HK-2 (cell line): ENCODE measurements around the gene LDLRAD2.

ENCODE experiments used
- DNase-seq: peaks from one replicate; pipeline ENCODE4 v3.0.0-alpha.2; 2018; ENCODE audit not compliant: unreplicated experiment

Gene LDLRAD2

GRCh38 chr1:21842606-21843162 lies 30.6 kb downstream of the LDLRAD2 start:
- DNase-seq, result no peak

GRCh38 chr1:21843208-21843607 lies 31.1 kb downstream of the LDLRAD2 start:
- no peak for DNase-seq

GRCh38 chr1:21843996-21844395 lies 31.9 kb downstream of the LDLRAD2 start:
- DNase-seq, result no peak

- no peak for DNase-seq
Observed at GRCh38 chr1:21845646-21846641, 33.9 kb downstream of the LDLRAD2 start.

GRCh38 chr1:21847223-21848205 lies 35.4 kb downstream of the LDLRAD2 start:
- DNase-seq, result no peak

- DNase-seq, result no peak
Observed at GRCh38 chr1:21848524-21849174, 36.6 kb downstream of the LDLRAD2 start.

- DNase-seq, result no peak
Observed at GRCh38 chr1:21849909-21850576, 38.0 kb downstream of the LDLRAD2 start.

- DNase-seq, result no peak
Observed at GRCh38 chr1:21851430-21852250, 39.6 kb downstream of the LDLRAD2 start.

GRCh38 chr1:21852282-21853130 lies 40.4 kb downstream of the LDLRAD2 start:
- DNase-seq, result no peak

- no peak for DNase-seq
Observed at GRCh38 chr1:21853131-21853427, 41.0 kb downstream of the LDLRAD2 start.

- DNase-seq, result no peak
Observed at GRCh38 chr1:21854090-21854750, 42.2 kb downstream of the LDLRAD2 start.

- no peak for DNase-seq
Observed at GRCh38 chr1:21854751-21855131, 42.7 kb downstream of the LDLRAD2 start.

- no peak for DNase-seq
Observed at GRCh38 chr1:21855257-21856096, 43.4 kb downstream of the LDLRAD2 start.

- DNase-seq, result peak; percentile 33
Observed at GRCh38 chr1:21857142-21857839, 45.2 kb downstream of the LDLRAD2 start.

- DNase-seq, result no peak
Observed at GRCh38 chr1:21857840-21858670, 46.0 kb downstream of the LDLRAD2 start.

GRCh38 chr1:21859669-21860179 lies 47.7 kb downstream of the LDLRAD2 start:
- DNase-seq, result no peak
